ENCODE measurements around the gene RXRA.

The RXRA gene

GRCh38 chr9:134386951-134387831, 60.9 kb downstream of the RXRA start:
- no peak for DNase-seq

GRCh38 chr9:134388289-134388808, 62.1 kb downstream of the RXRA start:
- no peak for DNase-seq

DNA sequence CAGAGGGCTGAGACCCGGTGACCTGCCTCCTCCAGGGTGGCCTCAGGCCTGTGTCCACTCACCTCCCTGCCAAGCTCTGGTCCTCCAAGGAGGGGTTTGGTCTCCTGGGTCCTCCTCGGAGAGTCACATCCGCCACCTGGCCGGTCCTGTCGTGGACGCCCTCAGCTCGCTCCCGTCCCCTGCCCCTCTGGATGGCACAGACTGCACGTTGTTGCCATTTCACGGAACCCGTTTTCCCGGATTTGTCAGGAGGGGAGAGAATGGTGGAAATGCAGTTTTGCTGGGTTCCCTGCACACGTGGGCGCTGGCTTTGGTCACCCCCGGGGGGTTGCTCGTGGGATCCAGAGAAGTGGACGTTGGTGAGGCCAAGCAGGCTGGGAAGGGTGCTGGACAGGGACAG, 62.7 kb downstream of the RXRA start:
- DNase-seq = no peak

- DNase-seq = no peak
Observed at GRCh38 chr9:134389642-134390041, 63.4 kb downstream of the RXRA start.

- DNase-seq = peak; percentile 61 to 74
Observed at GRCh38 chr9:134390537-134390936, 64.3 kb downstream of the RXRA start.

- DNase-seq = no peak
Observed at GRCh38 chr9:134390947-134391318, 64.7 kb downstream of the RXRA start.

GRCh38 chr9:134391319-134392231, 65.3 kb downstream of the RXRA start:
- peak; percentile 63 to 83 for DNase-seq

- DNase-seq = no peak
Observed at GRCh38 chr9:134392900-134393299, 66.6 kb downstream of the RXRA start.

DNA sequence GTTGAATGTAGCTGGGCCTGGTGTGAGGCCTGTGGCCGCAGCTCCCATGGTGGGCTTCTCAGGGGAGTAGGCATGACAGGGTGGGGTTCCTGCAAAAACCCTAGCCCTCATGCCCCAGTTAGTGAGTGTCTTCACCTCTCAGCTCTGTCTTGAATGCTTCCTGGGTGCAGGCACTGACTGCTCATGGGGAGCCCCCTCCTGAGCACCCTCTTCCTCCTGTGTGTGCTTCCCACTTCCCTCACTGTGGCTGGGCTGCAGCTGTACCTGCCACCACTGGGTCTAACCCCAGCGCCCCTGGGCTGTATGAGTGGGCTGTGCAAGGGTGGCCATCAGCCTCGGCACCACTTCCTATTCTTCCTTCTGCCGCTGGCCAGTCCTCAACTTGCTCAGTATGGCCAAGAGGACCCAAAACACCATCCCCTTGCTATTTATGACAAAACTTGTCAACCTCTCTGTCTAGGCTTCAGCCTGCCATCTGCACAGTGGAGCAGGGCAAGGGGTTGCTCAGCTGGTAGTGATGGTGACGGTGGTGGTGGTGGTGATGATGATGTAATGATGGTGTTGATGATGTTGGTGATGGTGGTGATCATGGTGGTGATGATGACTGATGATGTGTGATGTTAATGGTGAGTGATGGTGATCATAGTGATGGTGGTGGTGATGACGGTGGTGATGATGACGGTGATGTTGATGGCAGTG, 67.5 kb downstream of the RXRA start:
- no peak for DNase-seq

- no peak for DNase-seq
Observed at GRCh38 chr9:134395002-134395517, 68.8 kb downstream of the RXRA start.

DNA sequence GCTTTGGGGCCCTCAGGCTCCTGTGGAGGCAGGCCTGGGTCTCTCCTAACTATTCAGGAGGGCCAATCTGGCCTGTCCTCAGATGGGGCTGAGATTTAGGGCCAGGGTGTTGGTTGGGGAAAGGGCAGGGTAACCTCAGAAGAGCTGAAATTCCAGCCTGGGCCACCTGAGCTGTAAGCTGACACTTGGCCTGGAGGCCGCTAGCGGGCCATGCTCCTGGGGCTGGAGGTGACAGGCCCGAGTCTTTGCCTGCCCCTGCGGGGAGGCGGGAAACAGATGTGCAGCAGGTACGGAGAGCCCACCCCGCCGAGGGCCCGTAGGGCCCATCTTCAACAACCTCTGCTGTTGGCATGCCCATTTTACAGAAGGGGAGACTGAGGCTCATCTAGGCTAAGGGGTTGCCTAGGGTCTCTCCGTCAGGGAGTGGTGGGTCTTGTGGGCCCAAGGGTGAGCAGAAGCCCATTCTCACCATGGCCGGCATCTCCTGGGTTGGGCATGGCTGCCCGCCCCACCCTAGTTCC, 69.5 kb downstream of the RXRA start:
- DNase-seq = no peak

DNA sequence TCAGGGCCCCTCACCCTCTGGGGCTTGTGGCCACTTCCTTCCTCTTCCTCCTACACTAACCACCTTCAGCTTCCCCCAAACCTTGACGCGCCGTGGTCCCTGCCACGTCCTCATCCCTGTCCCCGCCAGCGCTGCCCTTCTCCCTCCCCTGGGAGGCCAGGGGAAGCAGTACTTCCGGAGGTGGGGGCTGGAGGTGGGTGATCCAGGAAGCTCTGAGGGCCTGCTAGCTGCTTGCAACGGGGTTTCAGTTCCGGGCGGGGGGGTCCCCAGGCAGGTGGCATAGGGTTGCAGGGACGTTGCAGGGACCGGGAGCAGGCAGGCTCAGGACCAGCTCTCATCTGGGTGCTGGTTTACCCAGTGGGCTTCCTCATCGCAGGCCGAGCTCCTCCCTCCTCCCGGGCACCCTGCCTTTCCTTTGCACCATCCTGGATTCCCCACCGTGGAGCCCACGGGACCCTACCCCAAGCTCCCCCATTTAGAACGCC, 70.0 kb downstream of the RXRA start:
- DNase-seq = peak; percentile 51 to 61

- peak; percentile 34 to 64 for DNase-seq
Observed at GRCh38 chr9:134396825-134397224, 70.6 kb downstream of the RXRA start.

DNA sequence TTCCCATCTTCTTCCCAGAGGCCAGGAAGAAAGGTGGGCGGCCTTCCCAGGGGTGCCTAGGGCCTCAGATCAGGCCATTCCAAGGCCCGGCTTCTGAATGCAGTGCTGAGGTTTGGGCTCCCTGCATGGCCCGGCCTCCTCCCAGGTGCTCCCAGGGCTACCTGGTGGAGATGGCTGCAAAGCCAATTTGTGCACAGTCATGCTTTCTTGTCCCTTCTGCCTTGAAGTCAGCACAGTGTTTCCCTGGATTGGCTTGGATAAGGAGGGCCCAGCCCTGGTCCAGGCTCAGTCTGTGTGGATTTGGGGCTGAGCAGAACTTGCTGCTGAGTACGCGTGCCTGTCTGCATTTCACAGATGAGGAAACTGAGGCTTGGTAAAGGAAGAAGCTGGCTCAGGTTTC, 72.5 kb downstream of the RXRA start:
- no peak for DNase-seq

- DNase-seq = peak in 1 of 2 donors; percentile 29
Observed at GRCh38 chr9:134399435-134400056, 73.3 kb downstream of the RXRA start.

DNA sequence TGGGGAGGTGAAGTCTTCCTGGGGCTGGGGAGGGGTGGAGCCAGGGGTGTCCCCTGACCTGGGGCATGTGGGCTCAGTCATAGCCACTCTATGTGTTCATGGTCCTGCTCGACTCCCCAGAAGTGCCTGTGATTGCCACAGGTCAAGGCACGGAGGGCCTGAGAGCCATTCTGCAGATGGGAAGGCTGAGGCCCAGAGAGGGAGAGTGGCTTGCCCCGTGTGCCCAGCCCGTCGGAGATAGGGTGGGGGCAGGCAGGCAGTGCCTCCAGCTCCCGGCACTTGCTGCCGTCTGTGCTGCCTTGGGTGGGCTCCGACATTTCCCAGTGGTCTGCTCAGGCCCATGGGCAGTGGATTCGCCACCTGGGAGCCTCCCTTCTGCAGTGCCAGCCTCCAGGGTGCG, 74.0 kb downstream of the RXRA start:
- DNase-seq = no peak

DNA sequence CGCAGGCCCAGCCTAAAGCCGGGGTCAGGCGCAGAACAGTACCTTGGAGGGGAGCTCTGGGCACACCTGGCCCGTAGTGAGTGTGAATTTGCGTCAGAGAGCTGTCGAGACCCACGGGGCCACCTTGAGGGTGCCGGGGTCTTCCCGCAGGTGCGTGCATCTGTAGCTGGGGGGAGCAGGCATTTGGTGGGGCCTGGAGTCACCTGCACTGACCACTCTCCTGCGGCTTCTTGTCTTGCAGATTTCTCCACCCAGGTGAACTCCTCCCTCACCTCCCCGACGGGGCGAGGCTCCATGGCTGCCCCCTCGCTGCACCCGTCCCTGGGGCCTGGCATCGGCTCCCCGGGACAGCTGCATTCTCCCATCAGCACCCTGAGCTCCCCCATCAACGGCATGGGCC, 75.1 kb downstream of the RXRA start:
- DNase-seq = no peak

GRCh38 chr9:134402182-134402581, 75.9 kb downstream of the RXRA start:
- DNase-seq = no peak

DNA sequence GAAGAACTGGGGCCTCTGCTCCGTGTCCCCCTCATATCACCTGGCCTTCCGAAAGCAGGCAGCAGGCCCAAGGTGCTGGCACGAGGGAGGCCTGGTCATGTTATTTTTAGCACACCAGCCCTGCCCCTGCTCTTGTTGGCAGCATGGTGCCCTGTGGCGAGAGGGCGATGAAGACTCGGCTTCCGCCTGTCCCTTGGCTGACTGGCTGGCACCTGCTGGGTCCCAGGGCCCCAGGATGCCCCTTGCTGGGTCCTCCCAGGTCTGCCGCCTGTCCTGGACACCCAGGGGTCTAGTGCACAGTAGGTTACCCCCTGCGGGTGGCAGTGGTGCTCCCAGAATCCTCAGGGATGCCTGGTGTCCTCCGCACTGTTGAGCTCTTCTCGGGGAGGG, 77.0 kb downstream of the RXRA start:
- DNase-seq = no peak

- peak; percentile 36 to 45 for DNase-seq
Observed at GRCh38 chr9:134403682-134404301, 77.5 kb downstream of the RXRA start.

All from CD4-positive, alpha-beta T cell treated with Interferon alpha-2 for 1 hour (primary cell).